T-helper 1 cell treated with Interleukin-12 subunit alpha and Interleukin-12 subunit beta and Interleukin-4 antibody, amounts not matched to agents 30 ng/mL and 1 ng/mL, for 36 hours (primary cell): ENCODE results near the gene FAM168B. TPM values are rescaled to one million over a fixed set of nuclear protein-coding genes. Genes with fewer than 3 reads are reported as not detected.
"Not testable (repeated sequence)": the region's sequence is repeated elsewhere in the genome, so short reads cannot be mapped to it uniquely, and the experiment has no call there.

ENCODE experiments used
- intact Hi-C: fragments of 100-400 bp; cut with micrococcal nuclease; formaldehyde crosslinking; loops from one replicate; pipeline ENCODE4 v1.15.1; 2024
- total RNA-seq: library from RNA; stranded (reverse); gene quantifications from 2 replicates; pipeline ENCODE4 v1.2.3, GENCODE V29; 2022

Gene FAM168B
- total RNA-seq, 1 donor from 2014 or later = 59.9 TPM

DNA sequence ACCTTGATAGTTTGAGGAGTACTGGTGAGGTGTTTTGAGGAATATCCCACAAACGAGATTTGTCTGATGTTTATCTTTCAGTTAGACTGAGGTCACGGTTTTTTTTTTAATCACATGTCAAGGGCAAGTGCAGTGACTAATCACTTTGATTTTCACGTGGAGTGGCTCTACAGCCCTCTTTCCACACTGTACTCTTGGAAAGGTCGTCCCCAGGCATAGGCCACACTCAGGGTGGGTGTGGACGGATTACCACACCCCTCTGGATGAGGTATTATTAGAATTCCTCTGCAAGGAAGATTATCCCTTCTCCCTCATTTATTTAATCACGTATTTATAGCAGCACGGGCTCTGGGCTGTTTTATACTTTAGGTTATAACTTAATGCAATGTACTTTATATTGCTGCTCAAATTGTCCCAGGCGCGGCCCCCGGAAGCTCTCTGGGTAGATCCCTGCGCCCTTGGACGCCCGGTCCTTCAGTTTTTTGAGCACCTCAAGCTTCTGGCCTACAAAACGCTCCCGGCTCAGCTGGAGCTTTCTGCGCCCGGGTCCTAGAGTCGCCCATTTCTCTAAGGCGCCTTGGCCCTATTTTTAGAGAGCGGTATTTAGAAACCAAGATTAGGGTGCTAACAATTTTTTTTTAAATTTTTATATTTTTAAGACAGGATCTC is 11.4 kb upstream of the FAM168B start:
- intact Hi-C loops = loop anchor here (1.0 to 10.0 kb wide), 8 partner anchors 11 to 922 kb away; partner anchors contain the start of genes FAM168B, GPR148, MZT2A and MZT2B

DNA sequence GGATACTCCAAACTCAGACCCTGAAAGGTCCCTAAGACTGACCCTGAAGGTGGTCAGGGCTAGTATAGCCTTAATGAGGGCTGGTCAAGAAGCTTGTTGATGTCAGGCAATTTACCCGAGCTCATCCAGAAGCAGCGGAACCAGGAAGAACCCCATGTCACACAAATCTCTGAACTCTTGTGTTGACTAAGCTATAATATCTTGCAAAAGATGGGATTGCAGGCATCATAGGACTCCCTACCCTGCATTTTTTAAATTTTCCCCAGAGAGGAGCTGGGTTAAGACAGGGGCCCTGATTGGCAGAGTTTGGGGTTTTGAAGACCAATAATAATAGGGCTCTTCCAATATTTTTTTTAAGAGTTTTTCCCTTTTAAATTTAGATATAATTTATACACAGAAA is 9.9 kb upstream of the FAM168B start:
- intact Hi-C loops = loop anchor here (10.0 kb wide), 1 partner anchor 728 kb away; no protein-coding TSS in a partner anchor

DNA sequence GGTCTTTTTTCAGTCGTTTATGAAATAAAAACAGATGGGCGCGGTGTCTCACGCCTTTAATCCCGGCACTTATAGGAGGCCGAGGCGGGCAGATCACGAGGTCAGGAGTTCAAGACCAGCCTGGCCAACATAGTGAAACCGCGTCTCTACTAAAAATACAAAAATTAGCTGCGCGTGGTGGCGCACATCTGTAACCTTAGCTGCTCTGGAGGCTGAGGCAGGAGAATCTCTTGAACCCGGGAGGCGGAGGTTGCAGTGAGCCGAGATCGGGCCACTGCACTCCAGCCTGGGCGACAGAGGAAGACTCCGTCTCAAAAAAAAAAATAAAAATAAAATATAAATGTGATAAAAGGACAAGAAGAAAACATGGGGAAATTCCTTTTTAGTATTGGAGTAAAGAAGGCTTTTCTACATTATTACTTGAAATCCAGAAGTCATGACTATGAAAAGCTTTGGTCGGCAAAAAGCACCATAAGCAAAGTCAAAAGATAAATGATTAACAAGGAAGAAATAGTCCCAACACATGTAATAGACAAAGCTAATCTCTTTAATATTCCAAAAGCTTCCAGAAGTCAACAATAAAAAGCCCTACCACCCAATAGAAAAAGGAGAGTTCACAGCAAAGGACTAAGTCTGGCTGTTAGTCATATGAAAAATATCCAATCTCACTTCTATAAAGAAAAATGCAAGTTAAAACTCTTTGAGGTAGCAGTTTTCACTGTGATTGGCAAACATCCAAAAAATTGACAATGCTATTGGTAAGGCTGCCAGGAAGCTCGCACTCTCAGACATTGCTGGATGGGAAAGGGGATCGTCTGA is 1.4 kb upstream of the FAM168B start:
- intact Hi-C loops = loop anchor here (5.0 kb wide), 2 partner anchors 588 to 752 kb away; partner anchors contain the start of gene IMP4

DNA sequence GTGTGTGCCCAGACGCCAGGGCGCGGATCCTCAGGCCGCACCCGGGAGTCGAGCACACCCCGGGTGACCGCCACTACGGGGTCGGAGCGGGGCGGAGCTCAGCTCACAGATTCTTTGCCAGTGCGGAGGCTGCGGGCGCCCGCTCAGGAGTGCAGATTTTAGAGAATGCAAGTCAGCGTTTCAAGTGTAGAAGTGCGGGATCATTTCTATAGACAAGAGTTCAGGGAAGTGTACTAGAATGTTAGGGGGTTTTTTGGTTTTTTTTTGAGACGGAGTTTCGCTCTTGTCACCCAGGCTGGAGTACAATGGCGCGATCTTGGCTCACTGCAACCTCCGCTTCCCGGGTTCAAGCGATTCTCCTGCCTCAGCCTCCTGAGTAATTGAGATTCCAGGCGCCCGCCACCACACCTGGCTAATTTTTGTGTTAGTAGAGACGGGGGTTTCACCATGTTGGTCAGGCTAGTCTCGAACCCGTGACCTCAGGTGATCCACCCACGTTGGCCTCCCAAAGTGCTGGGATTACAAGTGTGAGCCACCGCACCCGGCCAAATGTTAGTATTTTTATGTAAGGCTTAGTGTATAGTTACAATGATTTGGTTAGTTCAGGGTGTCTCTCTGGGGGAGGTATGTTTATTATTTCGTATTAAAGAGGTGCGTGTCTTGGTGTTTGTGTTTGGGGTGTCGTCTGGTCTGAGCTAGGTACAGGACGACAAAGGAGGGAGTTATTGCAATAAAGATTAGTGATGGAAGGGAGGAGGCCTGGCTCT is 619 bp upstream of the FAM168B start:
- intact Hi-C loops = loop anchor here (1.0 to 5.0 kb wide), 6 partner anchors 10 to 752 kb away; partner anchors contain the start of gene IMP4

DNA sequence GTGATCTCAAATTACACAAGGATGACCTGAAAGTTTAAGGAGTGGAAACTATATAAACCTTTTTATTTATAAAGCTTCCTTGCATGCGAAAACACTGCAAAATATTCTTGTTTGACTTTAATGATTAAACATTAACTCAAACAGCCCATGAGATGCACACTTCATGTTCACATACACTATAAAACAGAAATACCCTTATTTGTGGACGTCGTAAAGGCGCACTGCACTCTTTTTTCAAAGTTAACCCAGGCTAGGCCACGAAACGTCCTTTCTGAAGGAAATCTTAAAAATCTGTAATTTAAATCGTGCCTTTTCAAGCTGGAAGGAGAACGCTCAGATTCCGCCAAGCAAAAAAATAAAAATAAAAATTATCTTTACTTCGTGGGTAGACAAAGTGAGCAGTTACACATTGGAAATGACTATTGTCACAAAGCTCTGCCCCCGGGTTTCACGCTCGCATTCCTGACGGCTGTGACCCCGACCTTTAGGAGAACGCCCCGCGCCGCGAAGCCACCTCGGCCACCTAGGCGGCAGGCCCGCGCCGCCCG is 728 bp downstream of the FAM168B start:
- intact Hi-C loops = loop anchor here (1.0 to 5.0 kb wide), 6 partner anchors 12 to 750 kb away; partner anchors contain the start of gene IMP4

DNA sequence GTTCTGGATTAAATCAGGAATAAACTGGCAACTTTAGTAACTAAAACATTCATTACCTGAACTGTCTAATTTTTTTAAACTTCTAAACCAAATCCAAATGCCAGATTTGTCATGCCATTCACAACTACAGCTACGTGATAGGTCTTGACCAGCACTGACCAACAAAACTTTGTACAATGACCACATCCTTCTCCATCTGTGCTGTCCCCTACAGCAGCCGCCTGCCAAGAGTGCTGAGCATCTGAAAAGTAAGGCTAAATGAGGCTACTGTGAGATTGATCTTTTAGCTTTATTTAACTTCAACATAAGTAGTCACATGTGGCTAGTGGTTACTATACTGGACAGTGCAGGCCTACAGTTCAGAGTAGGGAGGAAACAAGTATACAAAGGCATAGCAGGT is 7.6 kb downstream of the FAM168B start:
- intact Hi-C loops = no loop called here

DNA sequence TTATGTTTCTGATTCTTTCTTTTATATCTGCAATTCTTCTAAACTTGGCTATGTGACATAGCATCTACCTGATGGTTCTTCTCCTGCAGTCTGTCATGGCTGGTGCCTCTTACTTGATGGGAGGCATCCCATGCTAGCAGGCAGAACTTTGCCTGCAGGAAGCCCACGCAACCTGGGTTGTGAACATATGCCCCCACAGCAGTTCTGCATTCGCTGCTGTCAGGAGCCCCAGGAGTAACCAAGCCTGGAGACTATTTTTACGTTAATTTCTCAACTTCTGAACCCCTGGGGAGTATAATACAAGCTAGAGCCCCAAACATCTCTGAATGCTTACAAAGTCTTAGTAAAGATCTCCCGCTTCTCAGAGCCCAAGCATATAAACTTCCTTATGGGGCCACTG is 12.1 kb downstream of the FAM168B start:
- intact Hi-C loops = no loop called here

DNA sequence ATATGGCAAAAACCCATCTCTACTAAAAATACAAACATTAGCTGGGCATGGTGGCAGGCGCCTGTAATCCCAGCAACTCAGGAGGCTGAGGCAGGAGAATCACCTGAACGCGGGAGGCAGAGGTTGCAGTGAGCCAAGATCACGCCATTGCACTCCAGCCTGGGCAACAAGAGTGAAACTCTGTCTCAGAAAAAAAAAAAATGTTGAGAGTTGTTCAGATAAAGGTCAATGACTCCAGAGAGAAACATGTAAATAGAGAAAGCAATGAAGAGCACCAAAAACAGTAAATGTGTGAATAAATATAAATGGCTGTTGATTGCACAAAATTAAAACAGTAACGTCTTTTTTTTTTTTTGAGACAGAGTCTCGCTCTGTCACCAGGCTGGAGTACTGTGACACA is 13.3 kb downstream of the FAM168B start:
- intact Hi-C loops = not testable (repeated sequence)

DNA sequence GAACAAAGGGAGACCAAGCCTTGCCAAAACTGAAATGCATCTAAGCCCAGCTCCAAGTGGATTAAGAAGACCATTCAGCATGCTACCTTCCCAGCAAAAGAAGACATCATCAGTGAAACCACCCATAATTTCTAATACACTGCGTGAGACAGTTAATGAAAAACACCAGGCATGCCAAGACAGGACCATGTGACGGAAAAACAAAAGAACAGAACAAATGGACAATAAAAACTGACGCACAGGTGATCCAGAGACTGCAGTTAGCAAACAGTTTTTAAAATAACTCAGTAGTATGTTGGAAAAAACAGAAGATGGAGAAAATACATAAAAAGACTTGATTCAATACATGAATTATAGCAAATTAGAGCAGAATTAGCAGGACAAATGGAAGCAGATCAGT is 15.3 kb downstream of the FAM168B start:
- intact Hi-C loops = no loop called here

DNA sequence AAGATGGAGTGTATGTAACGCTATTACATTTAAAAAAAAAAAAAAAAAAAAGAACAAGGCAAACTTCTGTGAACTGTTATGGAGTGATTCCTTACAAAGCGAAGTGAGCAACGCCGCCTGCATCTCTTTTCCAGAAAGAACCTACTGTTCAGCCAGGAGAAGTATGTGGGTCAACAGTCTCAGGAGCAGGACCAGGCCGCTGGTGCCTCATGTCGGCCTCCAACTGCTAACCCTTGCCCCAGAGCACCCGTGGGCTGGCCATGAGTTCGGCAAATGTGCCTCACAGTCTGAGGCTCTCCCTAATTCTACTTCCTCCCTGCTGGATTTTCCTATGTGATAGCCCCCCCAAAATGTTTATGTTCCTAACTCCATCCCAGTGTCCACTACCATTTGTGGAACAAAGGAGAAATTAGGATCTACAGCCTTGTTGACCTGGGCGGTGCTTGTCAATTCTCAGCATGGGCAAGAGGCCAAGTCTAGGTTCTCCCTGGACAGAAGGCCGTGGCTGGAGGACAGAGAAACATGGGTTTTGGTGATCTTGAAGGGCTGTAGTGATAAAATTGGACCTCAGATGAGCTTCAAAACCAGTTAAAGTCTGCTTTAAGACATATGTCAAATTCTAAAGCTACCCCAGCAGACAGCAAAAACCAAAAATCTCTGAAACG is 15.9 kb downstream of the FAM168B start:
- intact Hi-C loops = no loop called here

DNA sequence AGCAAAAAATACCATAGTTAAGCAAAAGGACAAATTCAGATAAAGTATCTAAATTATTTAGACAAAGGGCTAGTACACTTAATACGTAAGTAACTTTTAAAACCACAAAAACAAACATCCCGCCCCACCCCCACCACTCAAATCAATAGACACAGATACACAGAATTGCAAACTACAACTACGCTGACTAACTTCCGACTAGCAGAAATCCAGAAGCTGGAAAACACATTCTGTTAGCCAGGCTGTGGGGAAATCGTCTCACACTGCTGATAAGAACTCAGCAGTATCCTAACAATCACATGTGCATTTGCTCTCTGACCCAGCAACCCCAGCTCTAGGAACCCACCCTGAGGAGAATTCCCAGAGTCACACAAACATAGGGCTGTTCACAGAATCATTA is 16.6 kb downstream of the FAM168B start:
- intact Hi-C loops = no loop called here

DNA sequence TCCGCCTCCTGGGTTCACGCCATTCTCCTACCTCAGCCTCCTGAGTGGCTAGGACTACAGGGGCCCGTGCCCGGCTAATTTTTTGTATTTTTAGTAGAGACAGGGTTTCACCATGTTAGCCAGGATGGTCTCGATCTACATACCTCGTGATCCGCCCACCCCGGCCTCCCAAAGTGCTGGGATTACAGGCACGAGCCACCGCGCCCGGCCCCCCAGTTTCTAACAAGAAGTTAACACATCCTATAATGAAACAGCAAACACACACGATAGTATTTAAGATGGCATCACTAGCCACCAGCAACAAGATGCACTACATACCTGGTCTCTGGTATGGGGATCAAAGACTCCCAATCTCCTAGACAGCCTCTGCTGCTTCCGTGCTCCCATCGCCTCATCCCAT is 17.7 kb downstream of the FAM168B start:
- intact Hi-C loops = not testable (repeated sequence)

DNA sequence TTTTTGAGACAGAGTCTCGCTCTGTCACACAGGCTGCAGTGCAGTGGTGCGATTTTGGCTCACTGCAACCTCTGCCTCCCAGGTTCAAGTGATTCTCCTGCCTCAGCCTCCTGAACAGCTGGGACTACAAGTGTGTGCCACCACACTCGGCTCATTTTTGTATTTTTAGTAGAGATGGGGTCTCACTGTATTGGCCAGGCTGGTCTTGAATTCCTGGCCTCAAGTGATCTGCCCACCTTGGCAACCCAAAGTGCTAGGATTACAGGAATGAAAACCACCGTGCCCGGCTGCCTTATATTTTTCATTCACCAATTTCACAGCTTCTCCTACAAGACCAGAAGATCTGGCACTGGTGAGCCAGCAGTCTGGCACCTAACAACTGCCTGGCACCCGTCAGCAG is 25.1 kb downstream of the FAM168B start:
- intact Hi-C loops = not testable (repeated sequence)

DNA sequence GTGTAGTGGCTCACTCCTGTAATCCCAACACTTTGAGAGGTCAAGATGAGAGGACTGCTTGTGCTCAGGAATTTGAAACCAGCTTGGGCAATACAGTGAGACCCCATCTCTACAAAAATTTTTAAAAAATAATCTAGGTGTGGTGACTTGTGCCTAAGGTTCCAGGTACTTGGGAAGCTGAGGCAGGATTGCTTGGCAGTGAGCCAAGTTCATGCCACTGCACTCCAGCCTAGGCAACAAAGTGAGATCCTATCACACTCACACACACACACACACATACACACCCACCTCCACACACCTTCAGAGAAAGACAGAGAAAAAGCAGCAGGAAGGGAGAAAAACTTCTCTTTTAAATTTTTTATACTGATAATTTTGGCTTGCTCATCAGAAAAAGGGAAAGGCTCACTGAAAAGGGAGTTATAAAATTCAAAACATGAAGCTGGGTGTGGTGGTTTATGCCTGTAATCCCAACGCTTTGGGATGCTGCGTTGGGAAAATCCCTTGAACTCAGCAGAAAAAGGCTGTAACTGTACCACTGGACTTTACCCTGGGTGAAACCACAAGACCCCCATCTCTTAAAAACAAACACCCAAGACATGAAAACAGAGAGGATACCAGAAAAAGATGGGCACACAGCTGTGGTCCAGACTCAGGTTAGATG is 25.7 kb downstream of the FAM168B start:
- intact Hi-C loops = no loop called here

DNA sequence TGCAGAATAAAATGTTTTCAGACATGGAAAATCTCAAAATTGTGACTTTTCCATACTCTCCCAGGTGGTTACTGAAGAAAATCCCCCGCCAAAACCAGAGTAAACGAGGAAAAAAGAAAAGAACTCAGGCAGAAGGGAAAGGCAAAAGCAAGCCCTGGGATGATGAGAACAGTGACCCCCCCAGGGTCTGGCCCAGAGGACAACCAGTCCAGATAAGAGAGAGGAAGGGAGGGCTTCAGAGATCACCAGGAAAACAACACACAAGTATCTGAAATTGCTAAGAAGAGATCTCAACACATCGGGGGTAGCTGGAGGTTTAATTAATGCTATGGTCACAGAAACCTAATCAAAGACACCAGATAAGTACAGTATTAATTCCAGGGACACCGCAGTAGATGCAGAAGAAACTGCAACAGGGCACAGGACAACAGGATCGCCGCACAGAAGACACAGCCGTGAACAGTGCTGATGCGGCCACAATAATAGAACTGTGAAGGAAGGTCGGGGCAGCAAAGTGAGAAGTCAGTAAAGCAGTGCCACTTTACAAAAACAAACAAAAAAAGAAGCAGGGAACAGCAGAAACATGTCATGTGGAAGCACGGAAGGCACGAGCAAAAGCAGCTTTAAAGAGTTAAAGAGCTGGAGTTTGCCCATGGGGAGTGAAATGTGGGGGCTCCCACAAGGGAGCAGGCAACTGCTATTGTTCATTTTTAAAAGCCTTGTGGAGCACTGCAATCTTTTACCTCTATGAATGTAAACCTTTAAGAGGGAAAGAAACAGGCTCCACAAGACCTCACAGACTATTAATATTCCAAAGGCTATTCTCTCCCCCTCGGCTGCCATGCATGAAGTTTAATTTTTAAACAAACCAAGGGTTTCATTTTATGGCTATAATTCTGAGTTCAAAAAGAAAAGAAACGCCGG is 28.4 kb downstream of the FAM168B start:
- intact Hi-C loops = no loop called here

DNA sequence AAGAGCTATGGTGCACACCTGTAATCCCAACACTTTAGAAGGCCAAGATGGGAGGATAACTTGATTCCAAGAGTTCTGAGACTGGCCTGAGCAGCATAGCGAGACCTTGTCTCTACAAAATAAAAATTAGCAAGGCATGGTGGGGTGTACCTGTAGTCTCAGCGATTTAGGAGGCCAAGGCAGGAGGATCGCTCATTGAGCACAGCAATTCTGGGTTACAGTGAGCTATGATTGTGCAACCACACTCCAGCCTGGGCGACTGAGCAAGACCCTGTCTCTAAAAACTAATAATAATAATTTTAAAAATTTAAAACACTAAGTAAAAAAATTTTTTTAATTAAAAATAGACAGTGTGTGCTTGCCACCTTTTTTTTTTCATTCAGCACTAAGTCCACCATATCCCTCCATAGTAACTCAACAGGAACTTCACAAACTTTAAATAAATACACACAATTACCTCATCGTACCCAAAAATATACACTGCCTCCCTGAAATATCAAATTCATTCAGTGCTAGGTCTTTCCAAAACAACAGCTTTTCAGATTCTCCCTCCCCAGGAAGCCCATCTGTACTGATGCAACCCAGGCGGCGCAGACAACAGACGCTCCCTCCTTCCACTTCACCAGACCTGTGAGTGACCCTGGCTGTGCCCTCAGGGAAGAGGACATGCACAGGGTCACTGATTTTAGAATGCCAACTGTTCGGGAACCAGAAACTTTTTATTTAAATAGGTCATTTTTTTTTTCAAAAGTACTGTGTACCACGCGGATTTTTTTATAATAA is 29.6 kb downstream of the FAM168B start:
- intact Hi-C loops = no loop called here

DNA sequence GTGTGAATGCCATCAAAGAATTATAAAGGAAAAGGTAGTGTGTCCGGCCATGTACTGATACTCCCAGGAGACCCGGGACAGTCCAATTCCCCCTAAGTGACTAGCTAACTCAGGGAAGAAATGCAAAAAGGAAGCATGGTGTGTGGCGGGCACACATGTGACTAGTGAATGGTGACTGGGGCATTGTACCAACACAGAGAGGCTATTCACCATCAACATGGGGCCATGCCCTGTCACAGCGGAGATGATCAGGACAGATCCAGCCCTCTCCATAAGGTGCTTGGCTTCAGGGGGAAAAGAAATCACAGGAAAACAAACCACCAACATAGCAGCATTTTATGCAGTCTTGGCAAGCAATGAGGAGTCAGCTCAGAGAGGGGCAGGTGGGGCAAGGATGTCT is 34.3 kb downstream of the FAM168B start:
- intact Hi-C loops = no loop called here

DNA sequence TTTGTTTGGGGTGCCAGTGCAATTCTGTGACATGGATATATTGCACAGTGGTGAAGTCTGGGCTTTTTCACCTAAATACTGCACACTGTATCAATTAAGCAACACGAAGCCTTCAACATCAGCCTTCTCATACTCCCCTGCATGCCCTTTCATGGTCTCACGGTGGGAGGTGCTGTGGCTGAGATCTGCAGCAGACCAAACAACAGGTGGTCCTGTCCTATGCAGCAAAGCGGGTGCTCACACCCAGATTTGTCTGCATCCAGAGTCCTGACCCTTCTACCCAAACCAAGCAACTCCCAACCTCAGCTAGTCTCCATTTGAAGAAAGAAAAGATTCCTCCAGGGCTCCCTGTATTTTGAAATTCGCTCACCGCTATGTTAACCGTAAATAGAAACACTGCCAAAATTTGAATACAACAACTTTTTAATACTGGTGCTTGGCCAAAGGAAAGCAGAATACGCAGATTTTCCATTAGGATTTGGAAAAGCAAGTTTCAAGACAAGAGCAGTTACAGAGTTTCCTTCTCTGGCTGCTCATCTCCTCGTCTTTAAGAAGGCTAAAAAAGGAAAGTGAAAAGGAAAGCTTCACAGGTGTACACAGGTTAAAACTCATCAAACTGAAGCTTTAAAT is 34.9 kb downstream of the FAM168B start:
- intact Hi-C loops = no loop called here
